HG02970 (cell line): ENCODE results near the gene APIP.
A peak's percentile ranks its signal among the peaks of the same experiment; 100 is the strongest.

Source experiments
- ATAC-seq: cut with Tn5 transposase; IDR thresholded peaks from one replicate; pipeline ENCODE4 v1.9.1; 2021; ENCODE audit warnings: mild to moderate bottlenecking, moderate library complexity, moderate number of reproducible peaks; ENCODE audit not compliant: unreplicated experiment, low FRiP score

The APIP gene

GRCh38 chr11:34916015-34916842, at the start of gene APIP, which contains the start of gene PDHX:
Gene APIP, minus strand, starts transcription at chr11:34916379. Its CDS starts 95 bp downstream, at chr11:34916284.
Gene PDHX, plus strand, starts transcription at chr11:34916618. Its CDS starts 38 bp downstream, at chr11:34916656.
- ATAC-seq, result peak; percentile 91

- ATAC-seq, result no peak
Observed at GRCh38 chr11:34964610-34965331, 48.6 kb upstream of the APIP start.

GRCh38 chr11:34963351-34963750, 47.2 kb upstream of the APIP start:
- ATAC-seq, result no peak

GRCh38 chr11:34962034-34962433, 45.9 kb upstream of the APIP start:
- no peak for ATAC-seq

GRCh38 chr11:34960277-34960676, 44.1 kb upstream of the APIP start:
- no peak for ATAC-seq

GRCh38 chr11:34959770-34960169, 43.6 kb upstream of the APIP start:
- ATAC-seq, result no peak

- no peak for ATAC-seq
Observed at GRCh38 chr11:34957606-34958005, 41.4 kb upstream of the APIP start.

- ATAC-seq, result no peak
Observed at GRCh38 chr11:34957206-34957605, 41.0 kb upstream of the APIP start.

- no peak for ATAC-seq
Observed at GRCh38 chr11:34953955-34954354, 37.8 kb upstream of the APIP start.

- no peak for ATAC-seq
Observed at GRCh38 chr11:34948696-34949095, 32.5 kb upstream of the APIP start.

- ATAC-seq, result no peak
Observed at GRCh38 chr11:34944692-34945091, 28.5 kb upstream of the APIP start.

GRCh38 chr11:34941688-34942087, 25.5 kb upstream of the APIP start:
- no peak for ATAC-seq

GRCh38 chr11:34940026-34940677, 24.0 kb upstream of the APIP start:
- ATAC-seq, result no peak

GRCh38 chr11:34938611-34939010, 22.4 kb upstream of the APIP start:
- no peak for ATAC-seq

- ATAC-seq, result no peak
Observed at GRCh38 chr11:34936945-34937629, 20.9 kb upstream of the APIP start.

GRCh38 chr11:34929794-34930763, 13.9 kb upstream of the APIP start:
- ATAC-seq, result no peak

- no peak for ATAC-seq
Observed at GRCh38 chr11:34928960-34929680, 12.9 kb upstream of the APIP start.

GRCh38 chr11:34928268-34928959, 12.2 kb upstream of the APIP start:
- ATAC-seq, result no peak
